Choroid plexus epithelial cell (primary cell): ENCODE results near the gene XRCC3.

Experiments
- DNase-seq: peaks from one replicate; pipeline ENCODE4 v3.0.0-alpha.2; 2010; ENCODE audit warnings: low read depth
- H3K4me3 ChIP-seq: 2 replicates; pipeline ENCODE4 v1.5.1; 2011; ENCODE audit warnings: low read depth, mild to moderate bottlenecking, control low read depth, low read length, moderate library complexity
- TF ChIP-seq, protein P1 (sequence below): conservative IDR thresholded peaks from 2 replicates; pipeline ENCODE4 v1.5.1; 2011; ENCODE audit warnings: low read depth, mild to moderate bottlenecking, control low read depth, inconsistent platforms, low read length, moderate library complexity

The XRCC3 gene

DNA sequence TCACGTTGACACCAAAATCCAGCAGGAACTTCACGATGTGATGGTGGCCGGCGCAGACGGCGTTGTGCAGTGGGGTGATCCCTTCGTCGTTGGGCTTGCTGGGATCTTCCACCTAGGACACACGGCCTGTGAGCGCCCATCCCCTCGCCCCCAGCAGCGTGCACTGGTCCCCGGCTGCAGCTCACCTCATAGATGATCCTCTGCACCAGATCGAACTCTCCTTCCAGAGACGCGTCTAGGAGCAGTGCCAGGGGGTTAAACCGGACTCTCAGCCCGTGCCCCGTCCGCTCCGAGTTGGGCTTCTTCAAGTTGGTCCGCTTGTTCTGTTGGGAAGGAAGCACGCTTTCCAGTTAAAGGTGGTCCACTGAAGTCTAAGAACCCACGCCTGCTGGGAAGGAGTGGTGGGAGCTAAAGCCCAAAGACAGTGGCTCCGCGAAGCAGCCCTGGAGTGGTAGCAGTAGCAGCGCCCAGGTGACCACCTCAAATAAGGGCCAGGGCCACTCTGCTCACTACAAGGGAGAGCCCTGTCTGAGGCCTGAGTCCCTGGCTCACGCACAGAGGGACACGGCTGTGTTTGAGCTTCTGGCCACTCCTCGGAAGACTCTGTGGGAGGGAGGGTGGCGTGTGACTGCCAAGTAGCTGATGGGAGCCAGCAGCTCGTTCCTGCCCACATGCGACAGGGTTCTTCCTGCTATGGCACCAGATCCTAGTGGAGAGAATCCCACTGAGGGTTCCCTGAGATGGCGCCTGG, 23.6 kb upstream of the XRCC3 start:
- H3K4me3 ChIP-seq, result no peak overlapping the region
- TF ChIP-seq, protein P1, sequence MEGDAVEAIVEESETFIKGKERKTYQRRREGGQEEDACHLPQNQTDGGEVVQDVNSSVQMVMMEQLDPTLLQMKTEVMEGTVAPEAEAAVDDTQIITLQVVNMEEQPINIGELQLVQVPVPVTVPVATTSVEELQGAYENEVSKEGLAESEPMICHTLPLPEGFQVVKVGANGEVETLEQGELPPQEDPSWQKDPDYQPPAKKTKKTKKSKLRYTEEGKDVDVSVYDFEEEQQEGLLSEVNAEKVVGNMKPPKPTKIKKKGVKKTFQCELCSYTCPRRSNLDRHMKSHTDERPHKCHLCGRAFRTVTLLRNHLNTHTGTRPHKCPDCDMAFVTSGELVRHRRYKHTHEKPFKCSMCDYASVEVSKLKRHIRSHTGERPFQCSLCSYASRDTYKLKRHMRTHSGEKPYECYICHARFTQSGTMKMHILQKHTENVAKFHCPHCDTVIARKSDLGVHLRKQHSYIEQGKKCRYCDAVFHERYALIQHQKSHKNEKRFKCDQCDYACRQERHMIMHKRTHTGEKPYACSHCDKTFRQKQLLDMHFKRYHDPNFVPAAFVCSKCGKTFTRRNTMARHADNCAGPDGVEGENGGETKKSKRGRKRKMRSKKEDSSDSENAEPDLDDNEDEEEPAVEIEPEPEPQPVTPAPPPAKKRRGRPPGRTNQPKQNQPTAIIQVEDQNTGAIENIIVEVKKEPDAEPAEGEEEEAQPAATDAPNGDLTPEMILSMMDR, result no peak
- no peak for DNase-seq

GRCh38 chr14:103738166-103738565, 22.9 kb upstream of the XRCC3 start:
- TF ChIP-seq, protein P1, result no peak
- no peak for DNase-seq

GRCh38 chr14:103737432-103738045, 22.3 kb upstream of the XRCC3 start:
- no peak for DNase-seq
- TF ChIP-seq, protein P1, result no peak
- H3K4me3 ChIP-seq, result no peak overlapping the region

More at GRCh38 chr14:103738166-103738565, 22.9 kb upstream of the XRCC3 start:
- H3K4me3 ChIP-seq, result no peak overlapping the region

DNA sequence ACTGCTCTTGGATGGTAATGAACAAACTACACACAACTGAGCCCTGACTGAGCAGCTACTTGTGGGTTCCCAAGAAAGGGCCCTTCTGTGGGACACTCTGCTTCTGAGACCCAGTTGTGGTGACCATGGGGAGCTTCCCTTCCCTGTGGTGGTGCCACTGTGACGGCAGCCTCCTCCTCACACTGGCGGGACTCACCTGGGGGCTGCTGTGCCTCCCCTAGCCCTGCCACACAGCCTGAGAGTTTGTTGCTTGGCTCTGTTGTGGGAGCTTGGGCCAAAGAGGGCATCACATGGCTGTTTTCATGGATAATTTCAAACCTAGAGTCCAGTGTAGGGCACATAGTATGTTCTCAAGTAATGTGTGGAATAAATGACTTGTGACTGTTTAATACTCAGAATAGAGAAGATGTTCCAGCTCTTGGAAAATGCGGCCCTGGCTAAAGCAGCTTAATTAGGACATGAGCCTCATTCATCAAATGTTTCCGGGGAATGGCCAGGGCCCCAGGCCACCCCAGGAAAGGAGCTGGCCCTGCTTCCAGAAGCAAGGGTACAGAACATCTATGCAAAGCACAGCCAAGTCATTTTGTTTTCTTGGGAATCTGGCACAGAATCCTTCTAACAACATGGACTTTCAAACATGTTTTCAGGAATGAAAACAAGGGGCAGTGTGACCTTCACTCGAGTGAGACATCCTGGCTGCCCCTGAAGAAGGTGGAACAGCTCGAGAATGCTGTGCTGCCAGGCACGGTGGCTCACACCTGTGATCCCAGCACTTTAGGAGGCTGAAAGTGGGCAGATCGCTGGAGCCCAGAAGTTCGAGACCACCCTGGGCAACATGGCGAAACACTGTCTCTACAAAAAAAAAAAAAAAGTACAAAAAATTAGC, 21.5 kb upstream of the XRCC3 start:
- TF ChIP-seq, protein P1, result no peak
- no peak overlapping the region for H3K4me3 ChIP-seq
- DNase-seq, result no peak

GRCh38 chr14:103735815-103736545, 20.7 kb upstream of the XRCC3 start:
- TF ChIP-seq, protein P1, result no peak
- no peak for DNase-seq
- no peak overlapping the region for H3K4me3 ChIP-seq

DNA sequence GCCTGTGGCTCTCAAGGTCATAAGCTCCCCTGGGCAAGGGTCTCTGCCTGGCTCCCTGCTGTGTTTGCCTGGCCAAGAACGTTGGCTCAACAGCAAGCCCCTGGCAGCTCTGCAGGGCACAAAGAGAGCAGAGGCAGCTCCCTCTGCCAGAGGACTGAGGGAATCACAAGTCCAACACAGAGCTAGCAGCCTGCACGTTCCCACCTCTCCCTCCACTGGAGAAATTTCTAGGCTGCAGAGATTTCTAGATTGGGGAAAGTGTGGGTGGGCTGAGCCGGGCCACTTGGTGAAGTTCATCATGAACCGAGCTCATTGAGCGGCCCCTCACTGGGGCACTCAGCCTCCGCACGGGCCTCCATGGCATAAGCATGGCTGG, 20.2 kb upstream of the XRCC3 start:
- H3K4me3 ChIP-seq, result no peak overlapping the region
- no peak for DNase-seq
- TF ChIP-seq, protein P1, result peak; percentile 35
